Fibroblast of mammary gland (primary cell): Measurements from ENCODE around the gene NFATC1.

Experiments used
- DNase-seq: peaks from one replicate; pipeline ENCODE4 v3.0.0-alpha.2; 2010; ENCODE audit warnings: low read depth
- H3K4me3 ChIP-seq: 2 replicates; pipeline ENCODE4 v1.5.1; 2011; ENCODE audit warnings: low read depth, mild to moderate bottlenecking, low read length, moderate library complexity; ENCODE audit not compliant: control insufficient read depth
- TF ChIP-seq, protein P1 (sequence below): conservative IDR thresholded peaks from 2 replicates; pipeline ENCODE4 v1.5.1; 2011; ENCODE audit warnings: low read depth, low read length, inconsistent platforms; ENCODE audit not compliant: control insufficient read depth, insufficient read depth

Gene NFATC1

DNA sequence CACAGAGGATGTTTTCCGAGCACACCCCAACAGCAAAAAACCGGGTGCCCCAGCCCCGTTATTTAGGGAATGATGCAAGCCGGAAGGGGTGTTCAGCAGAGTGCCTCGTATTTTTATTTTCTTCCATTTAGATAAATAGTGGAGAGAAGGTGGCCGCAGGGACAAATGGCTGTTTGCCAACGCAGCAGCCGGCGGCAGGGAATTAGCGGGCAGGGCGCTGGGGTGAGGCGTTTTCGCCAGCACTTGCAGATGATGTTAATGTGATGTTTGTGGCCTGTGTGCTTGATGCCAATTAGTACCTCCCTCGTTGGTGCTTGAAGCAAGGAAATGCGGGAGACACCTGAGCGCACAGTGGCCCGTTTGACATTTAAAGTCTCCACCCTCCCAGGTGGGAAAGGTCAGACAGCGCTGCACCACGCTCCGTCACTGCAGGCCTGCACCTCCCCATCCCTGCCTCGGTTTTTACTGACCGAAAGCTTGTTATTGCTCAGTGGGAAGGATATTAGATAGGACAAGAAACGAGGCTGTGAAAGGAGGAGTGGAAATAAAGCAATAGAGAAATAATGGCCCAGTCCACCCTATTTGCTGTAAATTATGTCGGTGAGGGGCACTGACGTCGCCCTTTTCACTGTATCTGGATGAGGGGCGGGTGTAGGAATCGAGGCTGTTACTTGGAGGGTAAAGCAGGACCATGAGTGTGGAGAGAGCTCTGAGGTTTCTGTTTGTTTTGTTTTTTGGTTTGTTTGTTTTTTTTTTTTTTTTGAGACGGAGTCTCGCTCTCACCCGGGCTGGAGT lies 39.1 kb downstream of the NFATC1 start:
- DNase-seq = no peak
- TF ChIP-seq, protein P1, sequence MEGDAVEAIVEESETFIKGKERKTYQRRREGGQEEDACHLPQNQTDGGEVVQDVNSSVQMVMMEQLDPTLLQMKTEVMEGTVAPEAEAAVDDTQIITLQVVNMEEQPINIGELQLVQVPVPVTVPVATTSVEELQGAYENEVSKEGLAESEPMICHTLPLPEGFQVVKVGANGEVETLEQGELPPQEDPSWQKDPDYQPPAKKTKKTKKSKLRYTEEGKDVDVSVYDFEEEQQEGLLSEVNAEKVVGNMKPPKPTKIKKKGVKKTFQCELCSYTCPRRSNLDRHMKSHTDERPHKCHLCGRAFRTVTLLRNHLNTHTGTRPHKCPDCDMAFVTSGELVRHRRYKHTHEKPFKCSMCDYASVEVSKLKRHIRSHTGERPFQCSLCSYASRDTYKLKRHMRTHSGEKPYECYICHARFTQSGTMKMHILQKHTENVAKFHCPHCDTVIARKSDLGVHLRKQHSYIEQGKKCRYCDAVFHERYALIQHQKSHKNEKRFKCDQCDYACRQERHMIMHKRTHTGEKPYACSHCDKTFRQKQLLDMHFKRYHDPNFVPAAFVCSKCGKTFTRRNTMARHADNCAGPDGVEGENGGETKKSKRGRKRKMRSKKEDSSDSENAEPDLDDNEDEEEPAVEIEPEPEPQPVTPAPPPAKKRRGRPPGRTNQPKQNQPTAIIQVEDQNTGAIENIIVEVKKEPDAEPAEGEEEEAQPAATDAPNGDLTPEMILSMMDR = no peak
- no peak overlapping the region for H3K4me3 ChIP-seq

DNA sequence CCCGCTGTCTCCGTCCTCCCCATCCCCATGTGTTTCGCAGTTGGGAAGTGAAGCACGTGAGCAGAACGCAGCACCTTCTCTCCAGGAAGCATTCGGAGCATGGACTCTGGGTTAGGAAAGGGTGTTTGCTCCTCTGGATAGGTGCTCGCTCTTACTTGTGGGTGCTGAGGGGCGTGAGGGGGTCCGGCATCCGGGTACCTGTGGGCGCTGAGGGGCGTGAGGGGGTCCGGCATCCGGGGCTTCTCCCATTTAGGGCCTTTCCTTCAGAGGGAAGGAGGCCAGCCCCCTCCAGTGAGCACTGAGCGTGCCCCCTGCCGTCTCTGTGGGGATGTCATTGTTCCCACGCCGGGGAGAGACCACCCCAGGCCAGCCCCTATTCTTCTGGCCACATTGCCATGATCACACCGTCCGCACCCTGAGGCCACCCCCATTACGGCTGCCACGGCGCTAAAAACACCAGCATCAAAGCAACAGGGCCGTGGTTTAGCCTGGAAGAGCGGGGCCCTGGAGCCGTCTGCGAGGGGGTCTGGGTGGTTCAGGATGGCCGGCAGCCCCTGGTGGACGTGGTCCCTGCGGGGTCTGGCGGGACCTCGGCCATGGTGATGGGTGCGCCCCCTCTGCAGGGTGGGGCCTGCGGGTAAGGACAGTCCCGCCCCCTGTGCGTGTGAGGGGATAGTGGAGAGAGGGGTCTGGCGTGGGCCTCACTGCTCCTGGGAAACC lies 41.0 kb downstream of the NFATC1 start:
- H3K4me3 ChIP-seq = no peak overlapping the region
- DNase-seq = no peak
- TF ChIP-seq, protein P1 = no peak

DNA sequence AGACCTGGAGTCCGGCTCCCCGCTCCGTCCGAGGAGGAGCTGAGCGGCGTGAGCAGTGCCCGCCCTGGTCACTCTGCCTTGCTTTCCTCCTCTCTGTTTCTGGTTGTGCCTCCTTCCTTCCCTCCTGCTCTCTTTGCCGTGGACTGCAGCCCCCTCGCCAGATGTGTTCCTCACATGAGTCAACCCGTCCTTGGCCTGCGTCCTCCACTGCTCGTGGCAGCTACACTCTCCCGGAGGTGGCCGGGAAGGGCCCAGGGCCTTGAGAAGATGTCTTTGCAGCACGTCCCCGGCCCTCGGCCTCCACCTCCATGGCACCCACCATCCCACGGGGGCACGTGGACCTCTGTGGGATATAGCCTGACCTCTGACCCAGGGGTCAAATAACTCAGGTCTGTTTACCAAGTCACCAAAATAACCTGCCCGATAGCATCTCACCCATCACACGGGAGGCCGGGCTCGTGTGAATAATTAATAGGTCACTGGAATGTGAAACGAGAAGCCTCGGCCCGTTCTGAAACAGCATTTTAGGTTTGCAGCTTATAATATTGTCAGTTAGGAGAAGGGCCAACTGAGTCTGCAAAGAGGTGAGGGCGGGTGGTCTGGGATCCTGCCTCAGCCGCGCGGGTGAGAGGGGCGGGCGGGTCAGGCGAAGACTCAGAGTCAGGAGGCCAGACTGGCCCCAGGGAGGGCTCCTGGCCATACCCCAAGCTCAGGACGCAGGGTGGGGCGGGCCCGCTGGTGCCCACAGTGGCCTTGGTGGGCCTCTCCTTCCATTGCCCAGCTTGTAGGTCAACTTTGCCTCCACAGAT lies 42.6 kb downstream of the NFATC1 start:
- peak; percentile 33 for DNase-seq
- no peak overlapping the region for H3K4me3 ChIP-seq
- TF ChIP-seq, protein P1 = no peak

DNA sequence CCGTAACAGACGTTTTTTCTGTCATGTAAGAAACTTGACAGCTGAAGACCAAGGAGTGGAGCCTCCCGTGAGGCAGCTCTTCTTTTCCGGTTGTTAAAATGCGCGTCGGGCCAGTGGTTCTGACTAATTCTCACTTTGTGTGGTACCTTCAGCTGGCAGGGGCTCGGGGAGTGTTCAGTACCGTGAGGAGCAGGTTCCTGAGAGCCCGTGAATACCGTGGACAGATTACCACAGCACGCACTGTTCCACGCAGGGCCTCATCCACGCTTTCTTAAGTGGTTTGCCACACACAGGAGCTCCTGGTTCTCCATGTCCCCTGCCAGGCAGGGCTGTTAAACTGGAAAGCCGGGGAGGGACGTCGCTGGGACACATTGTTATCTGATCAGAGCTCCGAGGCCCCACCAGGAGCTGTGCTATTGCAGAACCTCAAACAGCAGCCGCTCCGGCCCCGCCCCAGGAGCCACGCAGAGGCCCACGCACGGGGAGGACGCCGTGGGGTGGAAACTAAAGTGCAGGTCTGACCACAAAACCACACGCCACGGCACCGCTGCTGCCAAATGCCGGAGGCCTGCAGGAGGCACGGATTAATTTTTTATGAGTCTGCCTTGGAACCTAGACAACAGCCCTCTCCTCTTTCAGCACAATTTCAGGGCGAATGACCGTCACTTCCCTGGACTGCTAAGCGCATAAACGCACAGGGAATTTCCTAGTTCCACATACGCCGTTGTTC lies 43.3 kb downstream of the NFATC1 start:
- no peak overlapping the region for H3K4me3 ChIP-seq
- TF ChIP-seq, protein P1 = no peak
- peak; percentile 35 for DNase-seq

DNA sequence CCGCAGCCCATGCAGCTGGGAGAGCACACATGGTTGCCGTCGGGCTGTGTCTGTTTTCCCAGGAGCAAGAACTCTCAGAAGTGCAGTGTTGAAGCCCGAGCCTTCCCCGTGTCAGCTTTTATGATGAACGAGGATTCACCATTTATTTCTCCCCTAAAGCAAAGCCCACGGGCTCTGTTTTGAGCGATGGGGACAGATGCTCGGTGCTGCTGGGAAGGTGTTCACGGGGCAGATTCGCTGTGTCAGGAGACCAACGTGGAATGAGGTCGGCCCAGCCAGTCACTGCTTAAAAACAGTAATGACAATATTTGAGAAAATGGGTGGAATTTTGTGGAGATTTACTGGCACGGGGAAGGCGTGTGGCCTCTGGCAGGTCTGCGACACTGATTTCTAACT lies 43.9 kb downstream of the NFATC1 start:
- H3K4me3 ChIP-seq = no peak overlapping the region
- TF ChIP-seq, protein P1 = no peak
- DNase-seq = no peak
